ENCODE results near the gene OR14K1. TPM values are rescaled to one million over a fixed set of nuclear protein-coding genes. Genes with fewer than 3 reads are reported as not detected.

OR14K1 gene
- total RNA-seq, 2 donors from 2014 or later = not detected

GRCh38 chr1:247769603-247770002 is 31.2 kb downstream of the OR14K1 start:
- no peak for ATAC-seq (replicated peaks)
- Mint-ChIP-seq H3K4me1 (no peaks in the 10 kb centered on the region), H3K27me3 (no peaks in the 10 kb centered on the region), H3K27ac (no peak overlapping the region), H3K36me3 (ENCODE audit: low read depth) (no peaks in the 10 kb centered on the region), H3K9me3 (no peaks in the 10 kb centered on the region), H3K4me3 (no peak overlapping the region)

Other genes starting within 250 kb of the OR14K1 start
- gene OR2C3, start 202.2 kb upstream of the OR14K1 start, total RNA-seq = not detected
- 1 to 10 TPM in 1 of 2 donors, not detected in 1; 1.1 TPM for gene GCSAML, start 189.5 kb upstream of the OR14K1 start, total RNA-seq
- gene OR2G2, start 150.3 kb upstream of the OR14K1 start, total RNA-seq = not detected
- gene OR2G3, start 133.0 kb upstream of the OR14K1 start, total RNA-seq = not detected
- not detected for gene OR13G1, start 58.9 kb upstream of the OR14K1 start, total RNA-seq
- gene OR6F1, start 22.0 kb upstream of the OR14K1 start, total RNA-seq = not detected
- not detected for gene OR14A2, start 9.5 kb downstream of the OR14K1 start, total RNA-seq
- not detected for gene OR1C1, start 21.9 kb downstream of the OR14K1 start, total RNA-seq
- gene OR14A16, start 85.5 kb downstream of the OR14K1 start, total RNA-seq = not detected
- gene OR11L1, start 103.3 kb downstream of the OR14K1 start, total RNA-seq = not detected
- under 1 TPM; 0.13 to 0.19 TPM for gene TRIM58, start 118.6 kb downstream of the OR14K1 start, total RNA-seq
- not detected for gene OR2W3, start 157.0 kb downstream of the OR14K1 start, total RNA-seq
- not detected for gene OR2T8, start 181.6 kb downstream of the OR14K1 start, total RNA-seq
- not detected for gene OR2AJ1, start 186.3 kb downstream of the OR14K1 start, total RNA-seq
- not detected for gene OR2L8, start 210.2 kb downstream of the OR14K1 start, total RNA-seq
- under 1 TPM in 1 of 2 donors, not detected in 1; 0.26 TPM for gene OR2AK2, start 226.6 kb downstream of the OR14K1 start, total RNA-seq